Trophoblast cell (in vitro differentiated cells and primary cell): ENCODE measurements around the gene CCDC110.

Source experiments
- DNase-seq, 2 donors: peaks; one replicate each; pipeline ENCODE4 v3.0.0-alpha.2; 2016
- H2AFZ ChIP-seq: 2 replicates; pipeline ENCODE4 v1.6.1; 2013; ENCODE audit warnings: low read length, moderate library complexity, mild to moderate bottlenecking; ENCODE audit not compliant: insufficient read depth, poor library complexity
- H2AK5ac ChIP-seq: 2 replicates; pipeline ENCODE4 v1.6.1; 2013; ENCODE audit warnings: mild to moderate bottlenecking, low read length
- H2BK120ac ChIP-seq: 2 replicates; pipeline ENCODE4 v1.6.1; 2013; ENCODE audit warnings: low read length, mild to moderate bottlenecking, moderate library complexity; ENCODE audit not compliant: insufficient read depth, poor library complexity
- H2BK12ac ChIP-seq: 2 replicates; pipeline ENCODE4 v1.6.1; 2013; ENCODE audit warnings: mild to moderate bottlenecking, low read length, moderate library complexity
- H2BK5ac ChIP-seq: 2 replicates; pipeline ENCODE4 v1.6.1; 2013; ENCODE audit warnings: low read length, low read depth, moderate library complexity, mild to moderate bottlenecking; ENCODE audit not compliant: poor library complexity
- H3K14ac ChIP-seq: 2 replicates; pipeline ENCODE4 v1.6.1; 2013; ENCODE audit warnings: mild to moderate bottlenecking, low read length
- H3K18ac ChIP-seq: 2 replicates; pipeline ENCODE4 v1.6.1; 2013; ENCODE audit warnings: mild to moderate bottlenecking, low read length
- H3K23ac ChIP-seq: 2 replicates; pipeline ENCODE4 v1.6.1; 2013; ENCODE audit warnings: low read length
- H3K27ac ChIP-seq: 2 replicates; pipeline ENCODE4 v1.5.1; 2013; ENCODE audit warnings: low read depth, mild to moderate bottlenecking, inconsistent platforms, low read length, moderate library complexity
- H3K27me3 ChIP-seq: 2 replicates; pipeline ENCODE4 v1.6.1; 2013; ENCODE audit warnings: inconsistent platforms, mild to moderate bottlenecking, low read length, moderate library complexity; ENCODE audit not compliant: insufficient read depth
- H3K36me3 ChIP-seq, 2 experiments: 1 replicate in 1 of 2; 2 replicates in 1 of 2; pipeline ENCODE4 v1.6.1; 2013; ENCODE audit warnings: low read length in 2 of 2, mild to moderate bottlenecking in 2 of 2, moderate library complexity in 1 of 2; ENCODE audit not compliant: insufficient read depth in 2 of 2, control insufficient read depth in 1 of 2
- H3K4ac ChIP-seq: 2 replicates; pipeline ENCODE4 v1.6.1; 2013; ENCODE audit warnings: low read depth, mild to moderate bottlenecking, low read length, moderate library complexity
- H3K4me1 ChIP-seq, 2 experiments: 1 replicate in 1 of 2; 2 replicates in 1 of 2; pipeline ENCODE4 v1.6.1; 2013; ENCODE audit warnings: low read length in 2 of 2, mild to moderate bottlenecking in 2 of 2, moderate library complexity in 1 of 2; ENCODE audit not compliant: insufficient read depth in 2 of 2, control insufficient read depth in 1 of 2
- H3K4me2 ChIP-seq: 2 replicates; pipeline ENCODE4 v1.6.1; 2013; ENCODE audit warnings: inconsistent platforms, mild to moderate bottlenecking, low read length, moderate library complexity
- H3K4me3 ChIP-seq: 2 replicates; pipeline ENCODE4 v1.5.1; 2013; ENCODE audit warnings: mild to moderate bottlenecking, low read depth, low read length, inconsistent platforms
- H3K79me1 ChIP-seq: one replicate; pipeline ENCODE4 v1.6.1; 2013; ENCODE audit warnings: low read length
- H3K79me2 ChIP-seq: 2 replicates; pipeline ENCODE4 v1.6.1; 2013; ENCODE audit warnings: low read length, mild to moderate bottlenecking; ENCODE audit not compliant: control insufficient read depth, insufficient read depth, poor library complexity
- H3K9ac ChIP-seq: 2 replicates; pipeline ENCODE4 v1.6.1; 2013; ENCODE audit warnings: mild to moderate bottlenecking, low read length
- H3K9me3 ChIP-seq: 2 replicates; pipeline ENCODE4 v1.6.1; 2013; ENCODE audit warnings: low read depth, mild to moderate bottlenecking, control low read depth, inconsistent platforms, low read length; ENCODE audit not compliant: insufficient read depth
- H4K12ac ChIP-seq: 2 replicates; pipeline ENCODE4 v1.6.1; 2013; ENCODE audit warnings: low read depth, mild to moderate bottlenecking, low read length, moderate library complexity
- H4K8ac ChIP-seq: 2 replicates; pipeline ENCODE4 v1.6.1; 2013; ENCODE audit warnings: low read depth, mild to moderate bottlenecking, low read length, moderate library complexity
- H4K91ac ChIP-seq: one replicate; pipeline ENCODE4 v1.6.1; 2013; ENCODE audit warnings: low read depth, mild to moderate bottlenecking, low read length, moderate library complexity
- WGBS: extraction: QIAGEN DNeasy Blood & Tissue Kit; methylation state at CpG from one replicate; pipeline ENCODE4 v1.1.7; 2013; ENCODE audit warnings: missing lambda C conversion rate; ENCODE audit not compliant: insufficient read length, insufficient coverage; ENCODE audit errors: extremely low coverage; 5-methylcytosine and 5-hydroxymethylcytosine counted together

CCDC110 gene

GRCh38 chr4:185437809-185438208, 33.7 kb downstream of the CCDC110 start:
- no peak overlapping the region for H3K9ac ChIP-seq
- H2BK120ac ChIP-seq: no peak overlapping the region
- no peak overlapping the region for H4K12ac ChIP-seq
- no peaks in the 10 kb centered on the region for H3K79me1 ChIP-seq
- no peak overlapping the region for H3K4me2 ChIP-seq
- no peak overlapping the region for H4K8ac ChIP-seq
- H3K18ac ChIP-seq: no peak overlapping the region
- DNase-seq: no peak
- no peaks in the 10 kb centered on the region for H3K4me1 ChIP-seq
- H2AK5ac ChIP-seq: no peak overlapping the region
- H2BK5ac ChIP-seq: no peak overlapping the region
- H3K9me3 ChIP-seq: no peaks in the 10 kb centered on the region
- H3K36me3 ChIP-seq: no peaks in the 10 kb centered on the region
- no peak overlapping the region for H3K4me3 ChIP-seq
- no peak overlapping the region for H3K27ac ChIP-seq
- H3K23ac ChIP-seq: no peak overlapping the region
- no peaks in the 10 kb centered on the region for H3K27me3 ChIP-seq
- no peak overlapping the region for H2BK12ac ChIP-seq
- no peak overlapping the region for H2AFZ ChIP-seq
- no peaks in the 10 kb centered on the region for H3K79me2 ChIP-seq
- H4K91ac ChIP-seq: no peak overlapping the region
- H3K4ac ChIP-seq: no peak overlapping the region
- no peak overlapping the region for H3K14ac ChIP-seq

GRCh38 chr4:185435466-185435865, 36.1 kb downstream of the CCDC110 start:
- DNase-seq: no peak
- no peak overlapping the region for H2AFZ ChIP-seq
- H3K4me3 ChIP-seq: no peak overlapping the region
- H3K23ac ChIP-seq: no peak overlapping the region
- no peak overlapping the region for H2BK5ac ChIP-seq
- no peak overlapping the region for H2BK120ac ChIP-seq
- no peaks in the 10 kb centered on the region for H3K4me1 ChIP-seq
- no peak overlapping the region for H2BK12ac ChIP-seq
- no peak overlapping the region for H3K4ac ChIP-seq
- no peak overlapping the region for H3K14ac ChIP-seq
- H3K9me3 ChIP-seq: no peaks in the 10 kb centered on the region
- no peak overlapping the region for H3K4me2 ChIP-seq
- no peaks in the 10 kb centered on the region for H3K27me3 ChIP-seq
- no peak overlapping the region for H2AK5ac ChIP-seq
- no peak overlapping the region for H3K9ac ChIP-seq
- H4K12ac ChIP-seq: no peak overlapping the region
- H3K79me1 ChIP-seq: no peaks in the 10 kb centered on the region
- no peaks in the 10 kb centered on the region for H3K79me2 ChIP-seq
- H4K91ac ChIP-seq: no peak overlapping the region
- no peak overlapping the region for H3K18ac ChIP-seq
- no peaks in the 10 kb centered on the region for H3K36me3 ChIP-seq
- no peak overlapping the region for H4K8ac ChIP-seq
- no peak overlapping the region for H3K27ac ChIP-seq

- Histone ChIP-seq H2BK12ac (no peak overlapping the region), H2AK5ac (no peak overlapping the region), H3K27ac (no peak overlapping the region), H3K79me2 (peaks cover 7% of the 10 kb centered on the region), H3K14ac (no peak overlapping the region), H3K4me2 (no peak overlapping the region), H3K9me3 (no peaks in the 10 kb centered on the region), H2AFZ (no peak overlapping the region), H2BK120ac (no peak overlapping the region), H3K79me1 (peaks cover 9% of the 10 kb centered on the region), H3K4ac (no peak overlapping the region), H3K36me3 (no peaks in the 10 kb centered on the region), H4K8ac (no peak overlapping the region), H4K91ac (no peak overlapping the region), H2BK5ac (no peak overlapping the region), H3K4me3 (no peak overlapping the region), H3K27me3 (no peaks in the 10 kb centered on the region), H3K9ac (no peak overlapping the region), H3K23ac (no peak overlapping the region), H3K18ac (no peak overlapping the region), H3K4me1 (peaks cover 0 to 6% of the 10 kb centered on the region in 2 experiments), H4K12ac (no peak overlapping the region)
- no peak for DNase-seq
- no CpG with 5 or more reads among the region's 5 CpGs for WGBS
These were observed 41.9 kb downstream of the CCDC110 start for GRCh38 chr4:185429660-185430059.

GRCh38 chr4:185426960-185427688, 44.4 kb downstream of the CCDC110 start:
- no peak overlapping the region for H3K14ac ChIP-seq
- WGBS: 100% methylated on average over 1 of the region's 22 CpGs
- no peak overlapping the region for H4K8ac ChIP-seq
- H3K18ac ChIP-seq: no peak overlapping the region
- H3K4me1 ChIP-seq: peaks cover 0 to 6% of the 10 kb centered on the region in 2 experiments
- peaks cover 9% of the 10 kb centered on the region for H3K79me1 ChIP-seq
- no peak overlapping the region for H3K4me2 ChIP-seq
- H2AK5ac ChIP-seq: no peak overlapping the region
- H2AFZ ChIP-seq: no peak overlapping the region
- no peak overlapping the region for H4K12ac ChIP-seq
- no peak overlapping the region for H4K91ac ChIP-seq
- no peak overlapping the region for H3K9ac ChIP-seq
- no peak overlapping the region for H2BK12ac ChIP-seq
- peak; percentile 48 to 51 for DNase-seq
- H3K79me2 ChIP-seq: peaks cover 7% of the 10 kb centered on the region
- H3K27me3 ChIP-seq: no peaks in the 10 kb centered on the region
- H3K4ac ChIP-seq: no peak overlapping the region
- no peak overlapping the region for H3K27ac ChIP-seq
- H3K4me3 ChIP-seq: no peak overlapping the region
- peaks cover 0 to 2% of the 10 kb centered on the region in 2 experiments for H3K36me3 ChIP-seq
- no peak overlapping the region for H2BK5ac ChIP-seq
- H2BK120ac ChIP-seq: no peak overlapping the region
- H3K23ac ChIP-seq: no peak overlapping the region
- no peaks in the 10 kb centered on the region for H3K9me3 ChIP-seq
